ENCODE data around the gene SHLD1.
"Not testable (repeated sequence)": the region's sequence is repeated elsewhere in the genome, so short reads cannot be mapped to it uniquely, and the experiment has no call there.

SHLD1 gene

GRCh38 chr20:5780846-5781217 is 30.6 kb downstream of the SHLD1 start:
- no peak for DNase-seq

GRCh38 chr20:5781367-5781766 is 31.2 kb downstream of the SHLD1 start:
- not testable (repeated sequence) for DNase-seq

GRCh38 chr20:5781798-5782750 is 31.9 kb downstream of the SHLD1 start:
- no peak for DNase-seq

GRCh38 chr20:5784735-5785134 is 34.5 kb downstream of the SHLD1 start:
- DNase-seq, result no peak

GRCh38 chr20:5785146-5785545 is 34.9 kb downstream of the SHLD1 start:
- no peak for DNase-seq

DNA sequence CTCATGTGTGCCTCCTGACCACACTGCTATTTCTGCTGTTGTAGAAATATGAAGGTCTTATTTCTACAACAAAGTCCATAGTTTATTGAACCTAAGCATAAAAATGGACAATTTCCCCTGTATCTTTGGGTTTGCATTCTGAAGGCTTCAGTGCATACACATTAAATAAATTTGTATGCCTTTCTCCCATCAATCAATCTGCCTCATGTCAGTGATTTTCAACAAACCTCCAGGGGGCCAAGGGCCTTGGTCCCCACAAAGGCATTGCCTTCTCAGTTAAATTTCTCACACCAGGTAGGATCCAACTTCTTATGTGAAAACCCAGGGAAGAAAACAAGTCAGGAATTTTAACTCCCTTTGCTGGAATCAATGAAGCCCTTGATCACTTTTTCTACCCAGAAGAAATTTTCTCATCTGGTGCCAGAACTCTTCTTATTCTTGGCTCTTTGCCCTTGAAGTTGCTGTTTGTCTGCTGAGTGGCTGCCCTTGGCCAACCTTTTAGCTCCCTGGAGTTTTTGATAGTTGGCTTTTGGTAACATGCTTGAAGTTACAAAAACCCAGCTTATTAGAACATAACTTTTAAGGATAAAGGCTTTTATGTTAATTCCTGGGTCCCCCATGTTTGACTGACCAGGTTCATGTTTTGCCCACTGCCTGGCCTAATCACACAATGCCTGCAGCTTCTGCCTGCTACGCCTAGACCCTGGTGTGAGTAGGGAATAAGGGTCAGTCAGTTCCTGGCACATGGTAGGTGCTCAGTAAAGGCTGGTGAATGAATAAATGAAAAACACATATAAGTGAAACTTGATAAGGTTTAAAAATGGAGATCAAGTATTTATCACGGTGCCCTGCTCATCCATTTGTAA is 37.0 kb downstream of the SHLD1 start:
- no peak for DNase-seq

GRCh38 chr20:5787796-5788165 is 37.6 kb downstream of the SHLD1 start:
- DNase-seq, result no peak

DNA sequence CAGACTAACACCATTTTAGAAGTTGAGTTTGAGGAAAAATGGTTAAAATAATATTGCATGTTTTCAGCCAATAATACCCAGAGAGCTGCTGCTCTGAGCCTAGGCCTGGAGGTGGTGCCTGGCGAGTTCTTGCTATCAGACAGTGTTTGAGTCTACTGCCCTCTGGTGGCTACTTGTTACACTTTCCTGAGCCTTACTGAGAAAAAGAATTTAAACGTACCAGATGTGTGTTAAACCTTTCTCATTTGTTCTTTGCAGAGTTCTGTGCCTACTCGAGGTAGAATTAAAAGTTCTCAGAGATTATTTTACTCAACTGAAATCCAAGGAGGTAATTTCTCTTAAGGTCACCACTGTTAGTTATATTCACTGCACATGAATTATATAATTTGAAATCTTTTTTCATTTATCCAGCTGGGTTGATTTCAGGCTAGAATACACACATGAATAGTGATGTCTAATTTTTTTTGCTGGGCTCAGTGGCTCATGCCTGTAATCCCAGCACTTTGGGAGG is 38.2 kb downstream of the SHLD1 start:
- DNase-seq, result peak in 46 of 56 donors; percentile 1 to 88 (median 36)

GRCh38 chr20:5789827-5790226 is 39.6 kb downstream of the SHLD1 start:
- DNase-seq, result no peak

GRCh38 chr20:5793916-5794315 is 43.7 kb downstream of the SHLD1 start:
- no peak for DNase-seq

DNA sequence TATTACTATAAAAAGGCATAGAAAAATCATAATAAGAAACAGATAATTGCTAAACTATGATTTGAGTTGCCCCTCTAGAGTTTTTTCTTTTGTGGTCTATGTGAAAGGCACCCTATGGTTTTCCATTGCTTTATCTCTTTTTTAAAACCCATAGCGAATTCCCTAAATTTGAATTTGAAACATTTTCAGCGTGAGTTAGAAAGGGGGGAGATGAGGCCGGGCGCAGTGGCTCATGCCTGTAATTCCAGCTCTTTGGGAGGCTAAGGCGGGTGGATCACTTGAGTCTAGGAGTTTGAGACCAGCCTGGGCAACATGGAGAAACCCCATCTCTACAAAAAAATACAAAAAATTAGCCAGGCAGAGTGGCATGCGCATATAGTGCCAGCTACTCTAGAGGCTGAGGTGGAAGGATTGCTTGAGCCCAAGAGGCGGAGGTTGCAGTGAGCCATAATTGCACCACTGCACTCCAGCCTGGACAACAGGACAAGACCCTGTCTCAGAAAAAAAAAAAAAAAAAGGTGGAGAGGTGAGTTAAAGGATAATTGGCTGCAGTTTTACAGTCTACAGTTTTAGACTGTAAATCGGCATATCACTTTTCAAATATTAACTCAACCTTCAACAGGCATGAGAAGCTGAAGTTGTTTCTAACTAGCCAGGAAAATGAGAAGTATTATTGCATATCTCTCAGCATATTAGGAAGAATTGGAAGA is 46.3 kb downstream of the SHLD1 start:
- DNase-seq, result no peak

DNA sequence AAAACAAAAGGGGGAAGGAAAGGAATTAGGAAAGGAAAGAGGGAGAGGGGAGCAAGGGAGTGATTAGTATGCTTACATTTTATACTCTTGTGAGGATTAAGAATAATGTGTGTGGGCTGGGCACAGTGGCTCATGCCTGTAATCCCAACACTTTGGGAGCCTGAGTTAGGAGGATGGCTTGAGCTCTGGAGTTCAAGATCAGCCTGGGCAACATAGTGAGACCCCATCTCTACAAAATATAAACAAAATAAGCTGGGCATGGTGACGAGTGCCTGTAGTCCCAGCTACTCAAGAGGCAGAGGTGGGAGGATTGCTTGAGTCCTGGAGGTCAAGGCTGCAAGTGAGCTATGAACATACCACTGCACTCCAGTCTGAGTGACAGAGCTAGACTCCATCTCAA is 47.0 kb downstream of the SHLD1 start:
- no peak for DNase-seq

DNA sequence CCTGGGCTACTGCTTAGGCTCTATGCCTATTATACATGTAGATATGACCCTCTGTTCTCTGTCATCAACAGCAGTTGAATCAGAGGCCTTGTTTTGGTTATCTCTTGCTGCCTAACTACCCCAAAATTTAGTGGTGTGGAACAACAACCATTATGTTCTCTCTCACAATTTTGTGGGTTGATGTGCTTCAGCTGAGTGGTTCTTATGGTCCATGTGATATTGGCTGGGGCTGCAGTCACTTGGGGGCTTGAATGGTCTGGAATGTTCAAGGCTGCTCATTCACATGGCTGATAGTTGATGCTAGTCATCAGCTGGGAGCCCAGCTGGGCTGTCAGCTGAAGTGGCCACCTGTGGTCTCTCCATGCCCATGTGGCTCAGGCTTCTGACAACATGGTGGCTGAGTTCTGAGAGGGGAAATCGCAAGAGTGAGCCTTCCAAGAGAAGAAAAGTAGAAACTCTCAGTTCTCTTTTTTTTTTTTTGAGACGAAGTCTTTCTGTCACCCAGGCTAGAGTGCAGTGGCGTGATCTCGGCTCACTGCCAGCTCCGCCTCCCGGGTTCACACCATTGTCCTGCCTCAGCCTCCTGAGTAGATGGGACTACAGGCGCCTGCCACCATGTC is 47.8 kb downstream of the SHLD1 start:
- no peak for DNase-seq

DNA sequence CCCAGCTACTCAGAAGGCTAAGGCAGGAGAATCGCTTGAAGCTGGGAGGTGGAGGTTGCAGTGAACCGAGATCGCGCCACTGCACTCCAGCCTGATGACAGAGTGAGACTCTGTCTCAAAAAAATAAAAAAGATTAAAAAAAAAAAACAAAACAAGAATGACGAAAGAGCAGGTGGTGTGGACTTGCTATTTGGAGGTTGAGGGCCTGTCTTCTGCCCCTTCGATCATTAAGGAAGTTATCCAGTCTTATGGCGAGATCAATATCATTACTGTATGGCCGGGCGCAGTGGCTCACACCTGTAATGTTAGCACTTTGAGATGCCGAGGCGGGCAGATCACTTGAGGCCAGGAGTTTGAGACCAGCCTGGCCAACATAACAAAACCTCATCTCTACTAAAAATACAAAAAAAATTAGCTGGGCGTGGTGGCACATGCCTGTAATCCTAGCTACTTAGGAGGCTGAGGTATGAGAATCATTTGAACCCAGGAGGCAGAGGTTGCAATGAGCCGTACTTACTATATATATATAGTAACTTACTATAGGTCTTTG is 53.6 kb downstream of the SHLD1 start:
- DNase-seq, result not testable (repeated sequence)

GRCh38 chr20:5806457-5807263 is 56.5 kb downstream of the SHLD1 start:
- no peak for DNase-seq

GRCh38 chr20:5807431-5807830 is 57.2 kb downstream of the SHLD1 start:
- DNase-seq, result no peak

DNA sequence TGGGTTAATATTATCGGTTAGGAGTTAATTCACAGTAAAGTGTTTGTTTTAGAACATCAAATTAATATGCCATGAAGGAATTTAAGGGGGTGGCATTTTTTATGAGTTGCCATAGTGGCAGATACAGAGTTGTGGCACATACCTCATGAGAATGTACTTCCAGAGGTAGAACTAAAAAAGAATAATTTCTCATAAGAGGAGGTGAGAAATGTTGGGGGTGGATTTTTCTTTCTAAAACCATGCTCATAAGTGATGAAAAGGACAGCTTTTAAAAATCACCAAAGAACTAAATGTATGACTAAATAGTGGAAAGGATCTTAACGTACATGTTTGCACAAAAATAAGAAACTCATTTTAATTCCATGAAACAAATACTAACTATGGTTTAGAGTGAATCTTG is 58.7 kb downstream of the SHLD1 start:
- no peak for DNase-seq

- DNase-seq, result no peak
Observed at GRCh38 chr20:5809495-5809894, 59.3 kb downstream of the SHLD1 start.

DNA sequence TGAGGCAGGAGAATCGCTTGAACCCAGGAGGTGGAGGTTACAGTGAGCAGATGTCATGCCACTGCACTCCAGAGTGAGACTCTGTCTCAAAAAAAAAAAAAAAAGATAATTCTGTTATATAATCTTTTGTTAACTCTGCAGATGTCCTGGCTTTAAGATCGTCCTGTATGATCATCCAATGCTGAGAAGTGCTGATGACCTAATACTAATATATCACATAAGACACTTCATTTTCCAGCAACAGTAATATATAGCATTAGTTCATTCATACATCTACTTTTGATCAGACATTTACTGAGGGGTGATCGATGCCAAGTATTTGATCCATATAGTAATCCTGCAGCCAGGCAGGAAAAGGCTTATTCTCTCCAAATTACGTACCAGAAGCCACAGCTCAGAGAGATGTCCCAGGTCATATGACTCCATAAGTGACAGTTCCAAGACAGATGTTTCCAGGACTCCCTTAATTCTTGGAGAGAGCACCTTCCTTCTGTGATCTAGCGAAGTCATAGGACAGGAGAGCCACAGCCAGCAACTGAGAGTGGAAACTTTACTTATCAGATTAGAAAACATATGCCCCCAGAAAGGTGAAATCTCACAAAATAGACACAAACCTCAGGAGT is 60.7 kb downstream of the SHLD1 start:
- DNase-seq, result no peak
